Measurements from ENCODE around the gene SERPINB13. TPM values are rescaled to one million over a fixed set of nuclear protein-coding genes. Genes with fewer than 3 reads are reported as not detected.
A peak's percentile ranks its signal among the peaks of the same experiment; 100 is the strongest.

The SERPINB13 gene
- total RNA-seq = not detected
- long read RNA-seq = 0 reads

DNA sequence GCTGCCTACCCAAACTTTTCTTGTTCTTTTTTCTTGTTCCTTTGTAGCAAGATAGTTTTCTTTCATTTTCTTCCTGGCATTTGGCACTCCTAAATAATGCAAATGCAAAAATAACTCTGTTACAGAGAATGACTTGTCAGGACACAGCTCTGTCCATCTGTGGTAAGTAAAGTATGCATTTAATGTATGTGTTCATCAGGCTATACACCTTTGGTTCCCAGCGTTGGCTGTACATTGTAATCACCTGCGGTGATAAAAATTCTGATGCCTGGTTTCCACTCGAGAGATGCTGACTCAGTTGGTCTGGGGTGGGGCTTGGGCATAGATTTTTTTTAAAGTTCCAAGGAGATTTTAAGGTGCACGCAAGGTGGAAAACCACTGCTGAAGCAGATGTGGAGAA is at the start of gene SERPINB13:
SERPINB13 (plus strand) TSS at position 378 of the 400 bp plus-strand sequence. CDS start 1,325 bp downstream, outside the sequence.
- ATAC-seq (no peak), DNase-seq (ENCODE audit: missing footprints) (no peak)
- intact Hi-C loops (cut with DNase I) = no loop called here

DNA sequence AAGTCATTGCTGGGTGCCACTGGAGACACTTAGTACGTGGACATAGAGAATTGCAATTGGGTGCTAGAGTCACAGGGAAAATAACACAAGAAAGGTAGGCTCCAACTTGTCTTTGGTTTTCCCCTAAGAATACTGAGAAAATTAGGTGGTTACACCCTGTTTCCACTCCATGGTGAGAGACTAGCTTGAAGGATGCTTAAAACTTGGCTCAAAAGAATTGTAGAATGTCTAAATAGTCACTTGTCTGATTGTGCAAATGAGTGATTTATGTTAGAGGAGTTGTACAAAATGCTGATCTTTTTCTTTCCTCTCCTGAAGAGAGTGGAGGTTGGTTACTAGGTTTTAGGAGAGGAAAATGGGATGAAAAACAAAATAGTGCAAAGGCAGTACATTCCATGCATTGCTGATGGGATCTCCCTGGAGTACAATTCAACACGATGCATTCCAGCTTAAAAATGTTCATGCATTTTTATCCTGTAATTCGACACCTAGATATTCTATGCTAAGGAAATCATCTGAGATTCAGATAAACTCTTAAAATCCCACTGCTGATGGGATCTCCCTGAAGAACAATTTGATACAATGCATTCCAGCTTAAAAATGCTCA is 47.1 kb upstream of the SERPINB13 start:
- ATAC-seq (no peak), DNase-seq (ENCODE audit: missing footprints) (no peak)
- intact Hi-C loops (cut with DNase I) = no loop called here

DNA sequence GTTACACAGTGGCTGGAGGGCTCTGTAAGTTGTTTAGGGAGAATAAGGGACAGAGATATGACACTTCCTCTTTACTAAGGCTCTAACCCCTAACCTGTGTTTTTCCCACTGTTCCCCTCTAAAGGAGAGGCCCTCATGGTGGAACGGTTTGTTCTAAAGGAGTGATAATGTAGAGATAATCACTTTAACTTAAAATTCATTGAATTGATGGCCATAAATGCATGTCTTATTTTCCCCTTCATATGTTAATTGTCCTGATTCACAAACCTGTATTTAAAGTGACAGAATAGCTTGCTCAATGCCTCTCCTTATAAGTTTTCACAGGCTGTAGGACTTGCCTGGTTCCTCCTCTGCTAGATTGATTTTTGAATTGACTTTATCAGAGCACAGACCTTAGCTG is 45.1 kb upstream of the SERPINB13 start, which contains the start of gene SERPINB12:
SERPINB12 (plus strand) TSS at position 301 of the 400 bp plus-strand sequence. CDS start 13,791 bp downstream, outside the sequence.
- DNase-seq (ENCODE audit: missing footprints) = no peak
- no peak for ATAC-seq
- intact Hi-C loops (cut with DNase I) = no loop called here

DNA sequence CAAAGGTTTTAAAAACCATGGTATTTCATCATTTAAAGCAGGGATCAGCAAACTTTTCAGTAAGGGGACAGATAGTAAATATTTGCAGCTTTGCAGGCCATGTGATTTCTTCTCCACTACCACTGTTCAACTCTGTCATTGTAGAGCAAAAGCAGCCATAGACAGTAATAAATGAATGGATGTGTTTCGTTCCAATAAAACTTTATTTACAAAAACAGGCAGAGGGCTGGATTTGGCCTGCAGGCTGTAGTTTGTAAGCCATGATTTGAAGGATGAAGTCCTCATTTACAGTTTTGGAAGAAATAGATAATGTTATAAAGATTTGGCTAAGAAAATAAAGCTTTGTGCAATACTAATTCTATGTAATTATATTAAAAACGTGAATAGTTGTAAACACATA is 43.1 kb upstream of the SERPINB13 start:
- intact Hi-C loops (cut with DNase I) = no loop called here
- ATAC-seq (no peak), DNase-seq (ENCODE audit: missing footprints) (no peak)

DNA sequence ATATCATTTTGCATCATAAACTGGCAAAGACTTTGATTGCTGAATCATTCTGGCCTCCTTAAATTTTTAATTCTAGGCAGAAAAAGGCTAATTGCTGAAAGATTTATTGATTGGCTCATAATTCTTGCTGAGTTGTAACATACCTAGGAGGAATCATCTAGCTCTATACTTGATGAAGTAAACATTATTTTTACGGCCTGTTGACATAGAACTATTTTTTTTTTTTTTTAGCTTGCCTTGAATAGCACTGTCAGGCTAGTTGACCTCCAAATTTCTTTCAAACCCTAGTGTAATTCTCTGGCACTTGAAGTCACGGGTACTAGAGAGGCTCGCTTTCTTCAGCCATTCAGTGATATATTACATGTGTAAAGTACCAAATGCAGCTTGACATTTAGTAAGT is 42.1 kb upstream of the SERPINB13 start:
- intact Hi-C loops (cut with DNase I) = no loop called here
- ATAC-seq = no peak
- no peak for DNase-seq (ENCODE audit: missing footprints)

- no peak for ATAC-seq
These were observed 37.1 kb upstream of the SERPINB13 start for GRCh38 chr18:63550068-63550467.

GRCh38 chr18:63551769-63552168 is 35.4 kb upstream of the SERPINB13 start:
- intact Hi-C loops (cut with DNase I) = no loop called here
- DNase-seq (ENCODE audit: missing footprints) (no peak), ATAC-seq (no peak)

More at GRCh38 chr18:63550068-63550467, 37.1 kb upstream of the SERPINB13 start:
- no peak for DNase-seq (ENCODE audit: missing footprints)
- intact Hi-C loops (cut with DNase I) = no loop called here

- no peak for DNase-seq (ENCODE audit: missing footprints)
- ATAC-seq = no peak
- intact Hi-C loops (cut with DNase I) = no loop called here
These were observed 34.6 kb upstream of the SERPINB13 start for GRCh38 chr18:63552581-63552980.

GRCh38 chr18:63553081-63553480 is 34.1 kb upstream of the SERPINB13 start:
- intact Hi-C loops (cut with DNase I) = no loop called here
- ATAC-seq (peak; percentile 89), DNase-seq (ENCODE audit: missing footprints) (no peak)

DNA sequence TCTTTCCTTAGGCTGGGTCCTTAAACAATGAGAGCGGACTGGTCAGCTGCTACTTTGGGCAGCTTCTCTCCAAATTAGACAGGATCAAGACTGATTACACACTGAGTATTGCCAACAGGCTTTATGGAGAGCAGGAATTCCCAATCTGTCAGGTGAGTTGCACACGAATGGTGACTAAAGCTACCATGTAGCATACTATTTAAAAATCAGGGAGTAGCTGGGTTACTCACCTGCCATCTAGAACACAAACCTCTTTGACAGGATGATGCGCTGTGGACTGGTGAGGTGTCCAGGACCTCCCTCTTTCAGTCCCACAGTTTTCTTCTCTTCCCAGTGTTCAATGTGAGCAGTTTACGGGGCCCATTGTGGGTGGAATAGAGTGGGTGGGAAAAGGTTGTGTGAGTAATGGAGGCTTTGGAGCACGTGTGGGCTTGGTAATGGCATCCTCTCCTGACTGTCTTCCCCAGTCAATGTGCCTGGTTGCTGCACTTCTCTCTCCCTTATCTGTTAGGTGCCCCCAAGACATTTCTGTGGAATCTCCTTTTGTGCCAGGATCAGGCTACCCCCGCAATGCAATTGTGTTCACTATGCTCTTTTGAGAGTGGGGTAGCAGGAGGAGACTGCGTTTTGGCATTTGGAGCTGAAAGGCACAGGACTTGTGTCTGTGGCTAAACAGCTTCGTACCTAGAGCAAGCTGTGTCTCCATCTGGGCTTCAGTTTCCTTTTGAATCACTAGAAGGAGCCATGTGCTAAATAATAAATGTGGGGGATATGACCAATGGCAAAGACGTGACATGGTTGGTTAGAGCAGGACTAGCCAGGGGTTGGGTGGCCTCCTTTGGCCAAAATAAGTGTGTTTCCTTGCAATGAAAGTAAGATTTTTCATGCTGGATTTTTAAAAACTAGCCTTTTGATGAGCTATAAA is 27.3 kb upstream of the SERPINB13 start:
- ATAC-seq = no peak
- DNase-seq (ENCODE audit: missing footprints) = no peak
- intact Hi-C loops (cut with DNase I) = no loop called here

DNA sequence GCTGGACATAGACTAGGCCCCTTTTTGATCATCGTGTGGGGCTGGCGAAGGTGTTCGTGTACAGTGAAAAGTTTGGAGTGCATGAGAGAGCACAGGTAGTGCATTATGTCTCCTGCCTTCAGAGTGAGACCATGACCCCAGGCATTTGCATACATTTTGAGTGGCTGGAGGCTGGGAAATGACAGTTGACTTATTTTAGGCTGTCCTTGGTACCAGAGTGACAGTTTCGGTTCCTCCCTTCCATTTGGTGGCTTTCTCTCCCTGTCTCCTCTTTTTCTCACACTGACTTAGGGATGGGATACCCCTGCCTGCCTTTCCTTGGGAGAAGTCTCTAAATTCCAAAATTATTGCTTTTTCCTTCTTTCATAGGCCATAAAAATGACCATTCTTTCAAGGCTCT is 24.9 kb upstream of the SERPINB13 start:
- intact Hi-C loops (cut with DNase I) = no loop called here
- no peak for ATAC-seq
- DNase-seq (ENCODE audit: missing footprints) = no peak

GRCh38 chr18:63564021-63564420 is 23.1 kb upstream of the SERPINB13 start:
- no peak for ATAC-seq

GRCh38 chr18:63564561-63564960 is 22.6 kb upstream of the SERPINB13 start:
- DNase-seq (ENCODE audit: missing footprints) (no peak), ATAC-seq (no peak)
- intact Hi-C loops (cut with DNase I) = no loop called here

More at GRCh38 chr18:63564021-63564420, 23.1 kb upstream of the SERPINB13 start:
- DNase-seq (ENCODE audit: missing footprints) = no peak
- intact Hi-C loops (cut with DNase I) = no loop called here

- ATAC-seq (no peak), DNase-seq (ENCODE audit: missing footprints) (no peak)
- intact Hi-C loops (cut with DNase I) = no loop called here
These were observed 19.9 kb upstream of the SERPINB13 start for GRCh38 chr18:63567276-63567675.

- no peak for ATAC-seq
- no peak for DNase-seq (ENCODE audit: missing footprints)
- intact Hi-C loops (cut with DNase I) = no loop called here
These were observed 19.3 kb upstream of the SERPINB13 start for GRCh38 chr18:63567825-63568224.

DNA sequence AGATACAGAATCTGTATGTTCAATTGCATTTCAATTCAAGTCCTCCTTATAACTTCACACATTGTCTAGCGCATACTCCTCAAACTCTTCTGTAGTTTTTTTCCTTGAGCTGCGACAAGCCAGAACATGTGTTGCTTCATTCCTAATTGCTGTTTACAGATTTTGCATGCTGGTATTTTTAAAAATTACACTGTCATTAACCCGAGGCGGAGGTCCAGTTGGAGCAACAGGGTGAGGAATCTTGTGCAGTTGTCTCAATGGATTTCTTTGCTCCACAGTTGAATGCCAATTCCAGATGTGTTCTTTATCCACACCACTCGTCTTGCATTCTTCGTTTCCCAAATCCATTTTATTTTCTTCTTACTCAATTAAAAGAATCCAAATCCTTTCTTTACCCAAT is 16.4 kb upstream of the SERPINB13 start:
- DNase-seq (ENCODE audit: missing footprints) (no peak), ATAC-seq (no peak)
- intact Hi-C loops (cut with DNase I) = no loop called here

DNA sequence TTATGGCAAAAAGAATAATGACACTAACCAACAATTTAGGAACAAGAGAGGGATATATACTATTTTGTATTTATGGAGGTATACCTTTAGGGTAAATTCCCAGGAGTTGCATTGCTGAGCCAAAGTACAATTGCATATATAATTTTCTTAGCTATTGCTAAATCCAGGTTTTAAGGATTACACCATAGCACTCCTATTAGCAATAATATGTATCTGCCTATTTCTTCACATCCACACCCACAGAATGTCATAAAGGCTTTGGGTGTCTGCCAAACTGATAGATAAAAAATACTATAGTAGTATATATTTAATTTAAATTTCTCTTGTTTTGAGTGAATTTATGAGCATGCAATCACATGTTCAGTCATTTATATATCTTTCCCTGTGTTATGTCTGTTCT is 11.5 kb upstream of the SERPINB13 start:
- no peak for ATAC-seq
- intact Hi-C loops (cut with DNase I) = no loop called here
- DNase-seq (ENCODE audit: missing footprints) = no peak

GRCh38 chr18:63578357-63578958 is 8.7 kb upstream of the SERPINB13 start:
- intact Hi-C loops (cut with DNase I) = loop anchor here (2.0 kb wide), 1 partner anchor 58 kb away; no protein-coding TSS in a partner anchor
- no peak for DNase-seq (ENCODE audit: missing footprints)
- ATAC-seq = no peak

DNA sequence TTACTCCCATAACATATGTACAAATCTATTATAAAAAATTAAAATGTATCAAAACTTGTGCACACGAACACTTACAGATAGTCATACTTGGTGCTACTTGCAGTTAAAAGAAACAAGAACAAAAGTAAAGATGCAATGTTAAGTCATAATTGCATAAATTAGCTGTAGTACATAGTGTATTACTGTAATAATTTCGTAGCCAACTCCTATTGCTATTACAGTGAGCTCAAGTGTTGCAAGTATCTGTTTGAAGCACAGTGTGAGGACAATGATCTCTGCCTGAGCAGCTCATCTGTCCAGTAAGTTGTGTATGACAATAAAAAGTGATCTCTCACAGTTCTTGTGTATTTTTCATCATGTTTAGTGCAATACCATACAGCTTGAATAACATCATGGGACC is 7.5 kb upstream of the SERPINB13 start:
- intact Hi-C loops (cut with DNase I) = loop anchor here (2.0 kb wide), 1 partner anchor 59 kb away; no protein-coding TSS in a partner anchor
- ATAC-seq (no peak), DNase-seq (ENCODE audit: missing footprints) (no peak)

All from Right ventricle myocardium inferior (tissue), 1 donor.